HFFc6 (cell line): ENCODE measurements around the gene FMO3. TPM values are rescaled to one million over a fixed set of nuclear protein-coding genes. Genes with fewer than 3 reads are reported as not detected.

Experiments
- DNase-seq: peaks from one replicate; pipeline ENCODE4 v3.0.0-alpha.2; 2018
- H3K27ac Mint-ChIP-seq: 2 replicates; pipeline ENCODE4 v1.8.0; 2020; ENCODE audit warnings: mild to moderate bottlenecking, mixed read lengths
- H3K27me3 Mint-ChIP-seq: 2 replicates; pipeline ENCODE4 v1.8.0; 2021; ENCODE audit warnings: mild to moderate bottlenecking, moderate library complexity, mixed read lengths; ENCODE audit not compliant: insufficient read depth
- H3K36me3 Mint-ChIP-seq: 2 replicates; pipeline ENCODE4 v1.8.0; 2021; ENCODE audit warnings: low read depth, mixed read lengths
- H3K4me1 Mint-ChIP-seq: 2 replicates; pipeline ENCODE4 v1.8.0; 2020; ENCODE audit warnings: low read depth, mixed read lengths
- H3K4me3 Mint-ChIP-seq: 2 replicates; pipeline ENCODE4 v1.8.0; 2020; ENCODE audit warnings: mild to moderate bottlenecking, moderate library complexity, mixed read lengths
- H3K9me3 Mint-ChIP-seq: 2 replicates; pipeline ENCODE4 v1.8.0; 2020; ENCODE audit warnings: mild to moderate bottlenecking, mixed read lengths
- total RNA-seq, 6 experiments: library from RNA; stranded (reverse); fragmentation: NEBNext Ultra II Directional; extraction: Animal tissue kit (Norgen Biotek cat#: 25700); gene quantifications; 2 replicates in 1 of 6; 3 replicates in 5 of 6; pipeline ENCODE4 v1.2.3, GENCODE V29; 2021
- TF ChIP-seq, protein P1 (sequence below): fragments of 200-600 bp; sonication (generic); IDR thresholded peaks from 2 replicates; pipeline ENCODE4 v1.5.0; 2021; ENCODE audit warnings: antibody characterized with exemption, mild to moderate bottlenecking

The FMO3 gene
- total RNA-seq, 6 experiments from 2014 or later = 0.23 to 0.89 (median 0.40) TPM; not detected in 2

DNA sequence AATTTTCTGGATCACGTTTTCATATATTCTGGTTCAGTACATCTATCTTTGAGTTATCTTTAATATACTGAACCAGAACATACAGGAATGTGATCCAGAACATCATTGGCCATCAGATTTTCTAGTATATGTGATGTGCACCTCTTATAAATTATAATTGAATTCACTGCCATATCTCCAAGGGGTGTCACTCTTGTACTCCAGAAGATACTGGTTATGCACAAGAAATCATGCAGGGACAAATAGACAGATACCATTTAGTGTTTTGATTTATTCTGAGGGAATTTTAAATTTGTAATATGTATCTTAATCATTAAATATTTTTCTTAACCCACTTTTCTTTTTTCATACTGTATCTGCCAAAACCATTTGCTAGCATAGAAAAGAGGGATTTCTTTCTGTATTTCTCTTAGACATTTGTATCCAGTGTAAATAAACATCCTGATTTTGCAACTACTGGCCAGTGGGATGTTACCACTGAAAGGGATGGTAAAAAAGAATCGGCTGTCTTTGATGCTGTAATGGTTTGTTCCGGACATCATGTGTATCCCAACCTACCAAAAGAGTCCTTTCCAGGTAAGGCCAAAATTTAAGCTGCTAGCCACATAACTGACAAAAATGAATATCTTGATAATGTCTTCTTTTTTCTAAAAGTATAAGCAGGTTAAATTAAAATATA, 16.7 kb downstream of the FMO3 start:
- Mint-ChIP-seq H3K36me3 (no peaks in the 10 kb centered on the region), H3K9me3 (no peaks in the 10 kb centered on the region), H3K27ac (no peak overlapping the region)

DNA sequence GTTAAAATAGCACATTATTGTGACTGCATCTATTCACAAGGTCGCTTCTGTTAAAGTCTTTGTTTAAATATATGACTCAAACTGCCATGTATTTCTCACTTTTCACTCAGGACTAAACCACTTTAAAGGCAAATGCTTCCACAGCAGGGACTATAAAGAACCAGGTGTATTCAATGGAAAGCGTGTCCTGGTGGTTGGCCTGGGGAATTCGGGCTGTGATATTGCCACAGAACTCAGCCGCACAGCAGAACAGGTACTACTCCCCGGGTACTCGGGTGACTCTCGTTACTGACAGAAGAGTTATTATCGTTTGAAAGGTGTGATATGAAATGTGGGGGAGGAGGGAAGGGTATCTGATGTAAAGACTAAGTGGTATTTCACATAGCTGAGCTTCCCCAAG, 17.3 kb downstream of the FMO3 start:
- Mint-ChIP-seq H3K9me3 (no peaks in the 10 kb centered on the region), H3K36me3 (no peaks in the 10 kb centered on the region), H3K27me3 (peaks cover 6% of the 10 kb centered on the region), H3K4me3 (no peak overlapping the region), H3K27ac (no peak overlapping the region), H3K4me1 (no peaks in the 10 kb centered on the region)
- TF ChIP-seq, protein P1, sequence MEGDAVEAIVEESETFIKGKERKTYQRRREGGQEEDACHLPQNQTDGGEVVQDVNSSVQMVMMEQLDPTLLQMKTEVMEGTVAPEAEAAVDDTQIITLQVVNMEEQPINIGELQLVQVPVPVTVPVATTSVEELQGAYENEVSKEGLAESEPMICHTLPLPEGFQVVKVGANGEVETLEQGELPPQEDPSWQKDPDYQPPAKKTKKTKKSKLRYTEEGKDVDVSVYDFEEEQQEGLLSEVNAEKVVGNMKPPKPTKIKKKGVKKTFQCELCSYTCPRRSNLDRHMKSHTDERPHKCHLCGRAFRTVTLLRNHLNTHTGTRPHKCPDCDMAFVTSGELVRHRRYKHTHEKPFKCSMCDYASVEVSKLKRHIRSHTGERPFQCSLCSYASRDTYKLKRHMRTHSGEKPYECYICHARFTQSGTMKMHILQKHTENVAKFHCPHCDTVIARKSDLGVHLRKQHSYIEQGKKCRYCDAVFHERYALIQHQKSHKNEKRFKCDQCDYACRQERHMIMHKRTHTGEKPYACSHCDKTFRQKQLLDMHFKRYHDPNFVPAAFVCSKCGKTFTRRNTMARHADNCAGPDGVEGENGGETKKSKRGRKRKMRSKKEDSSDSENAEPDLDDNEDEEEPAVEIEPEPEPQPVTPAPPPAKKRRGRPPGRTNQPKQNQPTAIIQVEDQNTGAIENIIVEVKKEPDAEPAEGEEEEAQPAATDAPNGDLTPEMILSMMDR = no peak
- DNase-seq = no peak

More for the DNA sequence above, 16.7 kb downstream of the FMO3 start:
- no peak for DNase-seq
- TF ChIP-seq, protein P1 = no peak
- H3K4me1 Mint-ChIP-seq = no peaks in the 10 kb centered on the region
- no peak overlapping the region for H3K4me3 Mint-ChIP-seq
- peaks cover 2% of the 10 kb centered on the region; the same call in 1 of the 2 replicates for H3K27me3 Mint-ChIP-seq

DNA sequence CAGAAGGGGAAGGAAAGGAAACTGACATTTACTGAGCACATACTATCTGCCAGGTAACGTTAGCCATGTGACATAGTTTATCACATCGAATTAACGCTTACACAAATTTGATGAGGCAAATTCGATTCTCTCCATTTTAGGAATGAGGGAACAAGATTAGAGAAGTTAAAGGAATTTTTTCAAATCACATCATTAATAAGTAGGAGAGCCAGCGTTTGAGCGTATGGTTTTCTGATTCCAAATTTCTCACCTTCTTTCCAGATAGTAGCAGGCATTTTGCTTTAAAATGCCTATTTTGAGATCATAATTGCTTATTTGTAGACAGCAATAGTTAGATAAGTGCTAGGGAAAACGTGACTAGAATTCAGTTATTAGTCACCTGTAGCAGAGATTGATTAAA, 19.3 kb downstream of the FMO3 start:
- Mint-ChIP-seq H3K9me3 (no peaks in the 10 kb centered on the region), H3K4me1 (no peaks in the 10 kb centered on the region), H3K4me3 (no peak overlapping the region), H3K27me3 (peaks cover 6% of the 10 kb centered on the region), H3K36me3 (no peaks in the 10 kb centered on the region), H3K27ac (no peak overlapping the region)
- no peak for DNase-seq
- TF ChIP-seq, protein P1 = no peak

DNA sequence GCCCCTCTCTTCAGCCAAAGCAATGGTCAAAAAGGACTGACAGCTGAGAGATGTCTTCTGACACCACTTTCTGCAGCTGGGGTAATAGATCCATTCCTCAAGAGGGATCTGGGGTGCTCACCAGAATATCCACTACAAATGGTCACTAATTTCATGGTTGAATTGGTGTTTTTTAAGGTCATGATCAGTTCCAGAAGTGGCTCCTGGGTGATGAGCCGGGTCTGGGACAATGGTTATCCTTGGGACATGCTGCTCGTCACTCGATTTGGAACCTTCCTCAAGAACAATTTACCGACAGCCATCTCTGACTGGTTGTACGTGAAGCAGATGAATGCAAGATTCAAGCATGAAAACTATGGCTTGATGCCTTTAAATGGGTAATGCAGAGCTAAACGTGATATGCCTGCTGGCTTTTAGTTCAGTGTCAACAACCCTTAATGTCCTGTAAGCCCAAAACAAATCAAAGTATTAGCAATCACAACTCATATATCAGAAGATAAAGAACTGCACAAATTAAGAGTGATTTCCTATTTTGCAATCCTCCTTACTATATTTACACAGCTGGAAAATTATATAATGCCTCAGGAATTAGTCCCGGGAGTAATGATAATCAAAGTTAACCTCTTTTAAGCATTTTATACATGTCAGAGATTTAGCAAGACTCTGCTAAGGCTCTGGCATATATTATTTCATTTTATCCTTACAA, 20.1 kb downstream of the FMO3 start:
- Mint-ChIP-seq H3K27me3 (peaks cover 6% of the 10 kb centered on the region), H3K27ac (no peak overlapping the region), H3K36me3 (no peaks in the 10 kb centered on the region), H3K4me1 (no peaks in the 10 kb centered on the region), H3K9me3 (no peaks in the 10 kb centered on the region), H3K4me3 (no peak overlapping the region)
- no peak for DNase-seq
- TF ChIP-seq, protein P1 = no peak

DNA sequence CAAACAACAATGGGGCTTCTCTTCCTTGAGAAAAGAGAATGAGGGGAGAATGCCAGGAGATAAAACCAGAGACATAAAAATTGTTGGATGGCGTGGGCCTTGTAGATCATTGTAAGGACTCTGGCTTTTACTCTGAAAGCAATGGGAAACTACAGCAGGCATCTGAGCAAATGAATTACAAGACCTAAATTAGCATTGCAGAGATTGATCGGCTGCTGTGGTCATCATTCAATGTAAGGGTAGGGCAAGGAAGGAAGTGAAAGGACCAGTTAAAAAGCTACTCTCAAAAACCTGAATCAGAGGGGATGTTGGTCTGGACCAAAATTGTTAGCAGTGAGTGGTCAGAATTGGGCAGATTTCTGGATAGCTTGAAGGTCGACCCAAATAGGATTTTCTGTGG, 21.4 kb downstream of the FMO3 start:
- no peaks in the 10 kb centered on the region for H3K36me3 Mint-ChIP-seq

More for the DNA sequence above, 21.4 kb downstream of the FMO3 start:
- no peak overlapping the region for H3K4me3 Mint-ChIP-seq
- H3K27me3 Mint-ChIP-seq = peaks cover 6% of the 10 kb centered on the region
- no peaks in the 10 kb centered on the region for H3K9me3 Mint-ChIP-seq
- H3K4me1 Mint-ChIP-seq = no peaks in the 10 kb centered on the region
- TF ChIP-seq, protein P1 = no peak
- H3K27ac Mint-ChIP-seq = no peak overlapping the region
- DNase-seq = no peak
